Mammary epithelial cell (primary cell): ENCODE results near the gene PACSIN3.

Experiments used
- EZH2 ChIP-seq: IDR thresholded peaks from 2 replicates; pipeline ENCODE4 v1.6.1; 2012; ENCODE audit warnings: low read length, inconsistent platforms, borderline replicate concordance
- TF ChIP-seq, protein P1 (sequence below), 2 donors: IDR thresholded peaks in 1 of 2; conservative IDR thresholded peaks in 1 of 2; 2 replicates each; pipeline ENCODE4 v1.5.1; 2011 to 2012; ENCODE audit warnings: inconsistent platforms in 2 of 2, low read length in 2 of 2, mild to moderate bottlenecking in 2 of 2, control low read depth in 1 of 2, low read depth in 1 of 2; ENCODE audit not compliant: insufficient read depth in 1 of 2; ENCODE audit errors: extremely low read depth in 1 of 2

GRCh38 chr11:47152953-47153950 lies 33.0 kb downstream of the PACSIN3 start:
- TF ChIP-seq, protein P1, sequence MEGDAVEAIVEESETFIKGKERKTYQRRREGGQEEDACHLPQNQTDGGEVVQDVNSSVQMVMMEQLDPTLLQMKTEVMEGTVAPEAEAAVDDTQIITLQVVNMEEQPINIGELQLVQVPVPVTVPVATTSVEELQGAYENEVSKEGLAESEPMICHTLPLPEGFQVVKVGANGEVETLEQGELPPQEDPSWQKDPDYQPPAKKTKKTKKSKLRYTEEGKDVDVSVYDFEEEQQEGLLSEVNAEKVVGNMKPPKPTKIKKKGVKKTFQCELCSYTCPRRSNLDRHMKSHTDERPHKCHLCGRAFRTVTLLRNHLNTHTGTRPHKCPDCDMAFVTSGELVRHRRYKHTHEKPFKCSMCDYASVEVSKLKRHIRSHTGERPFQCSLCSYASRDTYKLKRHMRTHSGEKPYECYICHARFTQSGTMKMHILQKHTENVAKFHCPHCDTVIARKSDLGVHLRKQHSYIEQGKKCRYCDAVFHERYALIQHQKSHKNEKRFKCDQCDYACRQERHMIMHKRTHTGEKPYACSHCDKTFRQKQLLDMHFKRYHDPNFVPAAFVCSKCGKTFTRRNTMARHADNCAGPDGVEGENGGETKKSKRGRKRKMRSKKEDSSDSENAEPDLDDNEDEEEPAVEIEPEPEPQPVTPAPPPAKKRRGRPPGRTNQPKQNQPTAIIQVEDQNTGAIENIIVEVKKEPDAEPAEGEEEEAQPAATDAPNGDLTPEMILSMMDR (conservative IDR thresholded peaks at IDR 0.05 in 1 of 2, IDR thresholded peaks at IDR 0.05 in 1 of 2; ENCODE audit: extremely low read depth in 1 of 2, insufficient read depth in 1 of 2, low read depth in 1 of 2, low read length in 2 of 2), result peak; percentile 99 to 100
- TF ChIP-seq EZH2, result no peak
